B cell (primary cell): ENCODE results near the gene L3HYPDH. TPM values are rescaled to one million over a fixed set of nuclear protein-coding genes. Genes with fewer than 3 reads are reported as not detected.

ENCODE experiments used
- ATAC-seq: fragments of 200-7000 bp; cut with Tn5 transposase; one replicate; pipeline ENCODE4 v1.10.0; 2021; ENCODE audit warnings: low read depth, mild to moderate bottlenecking, moderate number of reproducible peaks, moderate library complexity
- CTCF ChIA-PET: fragments of 350-600 bp; sonication (Branson Sonifier 250); formaldehyde crosslinking; loops from one replicate; lab custom pipeline; 2021; ENCODE audit warnings: antibody characterized with exemption, inconsistent platforms; lab: Charles Lee
- POLR2A ChIA-PET: fragments of 350-600 bp; sonication (Branson Sonifier 250); formaldehyde crosslinking; loops from one replicate; lab custom pipeline; 2021; ENCODE audit warnings: antibody characterized with exemption; lab: Charles Lee
- DNase-seq: peaks from one replicate; pipeline ENCODE4 v3.0.0; 2013
- H2AFZ ChIP-seq: 2 replicates; pipeline ENCODE4 v1.6.1; 2012; ENCODE audit warnings: mild to moderate bottlenecking, low read depth, low read length; ENCODE audit not compliant: insufficient read depth, poor library complexity, severe bottlenecking
- H3K27ac ChIP-seq, 2 donors: 1 replicate in 1 of 2; 2 replicates in 1 of 2; pipeline ENCODE4 v1.5.1; 2012 to 2013; ENCODE audit warnings: low read length in 2 of 2, mild to moderate bottlenecking in 2 of 2, moderate library complexity in 1 of 2
- H3K27me3 ChIP-seq, 4 experiments: fragments of 200-600 bp in 1 of 4; sonication (generic) in 1 of 4; replicated peaks in 1 of 4; 1 replicate in 2 of 4; 2 replicates in 2 of 4; pipeline versions ENCODE4 v1.6.1 to v1.7.0; 2013 to 2016; ENCODE audit warnings: low read length in 3 of 4, mild to moderate bottlenecking in 2 of 4, mixed read lengths in 1 of 4, moderate library complexity in 1 of 4; ENCODE audit not compliant: insufficient read depth in 4 of 4, control insufficient read depth in 3 of 4; ENCODE audit errors: control extremely low read depth in 1 of 4
- H3K36me3 ChIP-seq, 2 experiments: replicated peaks in 1 of 2; 1 replicate in 1 of 2; 2 replicates in 1 of 2; pipeline versions ENCODE4 v1.6.1 to v1.7.1; 2013; ENCODE audit warnings: low read length in 1 of 2; ENCODE audit not compliant: insufficient read depth in 2 of 2, control insufficient read depth in 1 of 2; ENCODE audit errors: control extremely low read depth in 1 of 2, extremely low read depth in 1 of 2
- H3K4me1 ChIP-seq, 2 donors: fragments of 200-600 bp in 1 of 2; sonication (generic) in 1 of 2; 1 replicate in 1 of 2; 2 replicates in 1 of 2; pipeline versions ENCODE4 v1.5.1 to v1.6.1; 2013 to 2017; ENCODE audit warnings: low read length in 2 of 2; ENCODE audit not compliant: control insufficient read depth in 2 of 2, insufficient read depth in 2 of 2
- H3K4me2 ChIP-seq: replicated peaks from 2 replicates; pipeline ENCODE3; 2012; ENCODE audit warnings: mild to moderate bottlenecking, low read depth, low read length; ENCODE audit not compliant: poor library complexity, severe bottlenecking
- H3K4me3 ChIP-seq, 5 experiments: fragments of 200-600 bp in 1 of 5; sonication (generic) in 1 of 5; 1 replicate in 3 of 5; 2 replicates in 2 of 5; pipeline versions ENCODE4 v1.5.1 to v1.7.0; 2011 to 2016; ENCODE audit warnings: low read length in 4 of 5, mild to moderate bottlenecking in 4 of 5, low read depth in 2 of 5, control low read depth in 1 of 5, moderate library complexity in 1 of 5; ENCODE audit not compliant: insufficient read depth in 1 of 5; ENCODE audit errors: control extremely low read depth in 1 of 5, extremely low read depth in 1 of 5
- H3K79me2 ChIP-seq: fragments of 200-600 bp; sonication (generic); one replicate; pipeline ENCODE4 v1.6.0; 2016; ENCODE audit warnings: low read length; ENCODE audit not compliant: control insufficient read depth, insufficient read depth
- H3K9ac ChIP-seq: fragments of 200-600 bp; sonication (generic); 2 replicates; pipeline ENCODE4 v1.6.1; 2017; ENCODE audit warnings: mild to moderate bottlenecking, low read length, moderate library complexity
- H3K9me3 ChIP-seq, 3 donors: one replicate each; pipeline versions ENCODE4 v1.6.1 to v1.7.1; 2013; ENCODE audit warnings: low read length in 2 of 3; ENCODE audit not compliant: control insufficient read depth in 2 of 3, insufficient read depth in 1 of 3; ENCODE audit errors: control extremely low read depth in 1 of 3
- H4K20me1 ChIP-seq: 2 replicates; pipeline ENCODE4 v1.6.0; 2012; ENCODE audit warnings: mild to moderate bottlenecking, low read length; ENCODE audit not compliant: insufficient read depth, control insufficient read depth, poor library complexity, severe bottlenecking
- H3K27ac Mint-ChIP-seq: one replicate; pipeline ENCODE4 v1.8.0; 2021; ENCODE audit warnings: mixed read lengths
- H3K27me3 Mint-ChIP-seq: one replicate; pipeline ENCODE4 v1.8.0; 2021; ENCODE audit warnings: mixed read lengths
- H3K4me1 Mint-ChIP-seq: one replicate; pipeline ENCODE4 v1.8.0; 2021; ENCODE audit warnings: mixed read lengths
- H3K4me3 Mint-ChIP-seq: one replicate; pipeline ENCODE4 v1.8.0; 2021; ENCODE audit warnings: mixed read lengths
- H3K9me3 Mint-ChIP-seq: one replicate; pipeline ENCODE4 v1.8.0; 2022; ENCODE audit warnings: mixed read lengths; ENCODE audit not compliant: insufficient read depth
- EZH2 ChIP-seq: IDR thresholded peaks from 2 replicates; pipeline ENCODE4 v1.6.1; 2012; ENCODE audit warnings: borderline replicate concordance, low read depth, mild to moderate bottlenecking, moderate library complexity, low read length; ENCODE audit not compliant: insufficient read depth, poor library complexity, severe bottlenecking
- WGBS: methylation state at CpG from one replicate; pipeline ENCODE4 v1.1.5; 2013; ENCODE audit warnings: missing lambda C conversion rate; ENCODE audit not compliant: insufficient coverage; 5-methylcytosine and 5-hydroxymethylcytosine counted together
- intact Hi-C: fragments of 100-400 bp; cut with micrococcal nuclease; formaldehyde crosslinking; loops from one replicate; pipeline ENCODE4 v1.10.0; 2022
- polyA plus RNA-seq: library from polyadenylated mRNA; depleted of rRNA; stranded (reverse); fragments of >200 nt; gene quantifications from 2 replicates; pipeline ENCODE4 v1.2.3, GENCODE V29; 2012
- total RNA-seq, 2 donors: library from RNA; stranded (reverse); fragments of 120-200 nt in 1 of 2; gene quantifications; 1 replicate in 1 of 2; 2 replicates in 1 of 2; pipeline versions ENCODE4 v1.2.3 to v1.2.4, GENCODE V29; 2013 to 2022
- TF ChIP-seq, protein P1 (sequence below): fragments of 200-600 bp; IDR thresholded peaks from one replicate; pipeline ENCODE4 v1.8.0; 2022; ENCODE audit warnings: antibody characterized with exemption, mild to moderate bottlenecking

L3HYPDH gene
- total and polyA plus RNA-seq, 2 donors (not counting 1 experiment from before 2014, with no cell fraction given): 74.5 to 126 TPM

DNA sequence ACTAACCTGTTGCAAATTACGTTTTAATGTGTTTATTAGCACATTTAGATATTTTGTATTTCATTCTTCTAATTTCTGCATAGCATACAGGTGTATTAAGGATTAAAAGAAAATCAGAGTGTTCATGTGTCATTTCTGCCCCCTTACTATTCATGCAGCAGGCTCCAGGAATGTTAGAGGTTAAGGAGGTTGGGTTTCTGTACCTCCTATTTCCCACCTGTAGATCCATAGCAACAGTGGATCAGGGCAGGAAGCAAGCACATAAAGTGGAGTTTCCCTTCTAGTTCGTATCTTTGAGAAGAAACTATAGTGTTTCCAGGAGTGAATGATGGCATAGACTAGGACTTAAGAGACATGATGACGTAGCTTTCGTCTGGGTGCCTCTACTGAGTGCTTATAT is 19.0 kb upstream of the L3HYPDH start:
- CTCF ChIA-PET: no interaction called here
- intact Hi-C loops: no loop called here
- WGBS: no CpG with 5 or more reads among the region's 4 CpGs
- H3K9ac ChIP-seq: no peak overlapping the region
- H3K79me2 ChIP-seq: no peaks in the 10 kb centered on the region
- H2AFZ ChIP-seq: no peak overlapping the region
- peaks cover 7 to 21% of the 10 kb centered on the region in 2 experiments for H3K36me3 ChIP-seq
- no peaks in the 10 kb centered on the region for H4K20me1 ChIP-seq
- H3K4me2 ChIP-seq: no peak overlapping the region
- H3K27me3 ChIP-seq: no peaks in the 10 kb centered on the region
- H3K4me1 ChIP-seq: no peaks in the 10 kb centered on the region
- Mint-ChIP-seq H3K27ac (no peak overlapping the region), H3K27me3 (no peaks in the 10 kb centered on the region), H3K4me3 (no peak overlapping the region), H3K9me3 (no peaks in the 10 kb centered on the region), H3K4me1 (no peaks in the 10 kb centered on the region)
- TF ChIP-seq, protein P1, sequence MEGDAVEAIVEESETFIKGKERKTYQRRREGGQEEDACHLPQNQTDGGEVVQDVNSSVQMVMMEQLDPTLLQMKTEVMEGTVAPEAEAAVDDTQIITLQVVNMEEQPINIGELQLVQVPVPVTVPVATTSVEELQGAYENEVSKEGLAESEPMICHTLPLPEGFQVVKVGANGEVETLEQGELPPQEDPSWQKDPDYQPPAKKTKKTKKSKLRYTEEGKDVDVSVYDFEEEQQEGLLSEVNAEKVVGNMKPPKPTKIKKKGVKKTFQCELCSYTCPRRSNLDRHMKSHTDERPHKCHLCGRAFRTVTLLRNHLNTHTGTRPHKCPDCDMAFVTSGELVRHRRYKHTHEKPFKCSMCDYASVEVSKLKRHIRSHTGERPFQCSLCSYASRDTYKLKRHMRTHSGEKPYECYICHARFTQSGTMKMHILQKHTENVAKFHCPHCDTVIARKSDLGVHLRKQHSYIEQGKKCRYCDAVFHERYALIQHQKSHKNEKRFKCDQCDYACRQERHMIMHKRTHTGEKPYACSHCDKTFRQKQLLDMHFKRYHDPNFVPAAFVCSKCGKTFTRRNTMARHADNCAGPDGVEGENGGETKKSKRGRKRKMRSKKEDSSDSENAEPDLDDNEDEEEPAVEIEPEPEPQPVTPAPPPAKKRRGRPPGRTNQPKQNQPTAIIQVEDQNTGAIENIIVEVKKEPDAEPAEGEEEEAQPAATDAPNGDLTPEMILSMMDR: no peak
- no peak for TF ChIP-seq EZH2
- no peak overlapping the region for H3K27ac ChIP-seq
- H3K9me3 ChIP-seq: no peaks in the 10 kb centered on the region
- POLR2A ChIA-PET: no interaction called here
- no peak overlapping the region for H3K4me3 ChIP-seq
- DNase-seq (no peak), ATAC-seq (no peak)

DNA sequence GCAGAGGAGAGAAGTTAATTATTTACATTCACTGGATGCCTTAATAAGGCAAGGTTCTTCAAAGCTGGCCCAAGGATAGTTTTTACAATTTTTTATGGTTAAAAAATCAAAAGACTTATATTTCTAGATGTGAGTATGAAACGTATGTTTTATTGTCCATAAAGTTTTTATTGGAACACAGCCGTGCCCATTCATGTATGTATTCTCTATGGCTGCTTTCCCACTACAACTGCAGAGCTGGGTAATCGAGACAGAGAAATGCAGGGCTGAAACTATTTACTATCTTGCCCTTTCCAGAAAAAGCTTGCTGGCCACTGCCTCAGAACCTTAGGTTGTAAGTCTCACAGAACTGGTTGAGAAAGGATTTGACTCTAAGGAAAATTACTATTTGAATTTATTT is 16.5 kb upstream of the L3HYPDH start:
- no CpG with 5 or more reads among the region's 3 CpGs for WGBS
- no peak overlapping the region for H3K9ac ChIP-seq
- H3K4me3 ChIP-seq: no peak overlapping the region
- H3K4me1 Mint-ChIP-seq: no peaks in the 10 kb centered on the region
- ATAC-seq: no peak
- no peaks in the 10 kb centered on the region for H3K27me3 ChIP-seq
- H3K4me1 ChIP-seq: no peaks in the 10 kb centered on the region
- ChIA-PET CTCF (no interaction called here), POLR2A (no interaction called here)
- no peak overlapping the region for H3K27ac Mint-ChIP-seq
- no peak overlapping the region for H3K27ac ChIP-seq
- intact Hi-C loops: no loop called here
- H3K9me3 Mint-ChIP-seq: no peaks in the 10 kb centered on the region
- H4K20me1 ChIP-seq: no peaks in the 10 kb centered on the region
- no peak overlapping the region for H3K4me2 ChIP-seq
- H3K4me3 Mint-ChIP-seq: no peak overlapping the region
- H3K79me2 ChIP-seq: no peaks in the 10 kb centered on the region
- TF ChIP-seq, protein P1: no peak
- TF ChIP-seq EZH2: no peak
- DNase-seq: no peak
- no peak overlapping the region for H2AFZ ChIP-seq
- no peaks in the 10 kb centered on the region for H3K27me3 Mint-ChIP-seq
- H3K36me3 ChIP-seq: peaks cover 7 to 28% of the 10 kb centered on the region in 2 experiments
- H3K9me3 ChIP-seq: no peaks in the 10 kb centered on the region
